GM12873 (cell line): ENCODE measurements around the gene CDKAL1.

ENCODE experiments used
- CTCF ChIP-seq: IDR thresholded peaks from 2 replicates; pipeline ENCODE4 v1.5.1; 2012; ENCODE audit warnings: low read depth, mild to moderate bottlenecking, moderate library complexity, low read length, control low read depth; ENCODE audit not compliant: insufficient read depth; ENCODE audit errors: missing control alignments

CDKAL1 gene

GRCh38 chr6:21084656-21085055 lies 550.4 kb downstream of the CDKAL1 start:
- no peak for TF ChIP-seq CTCF

- no peak for TF ChIP-seq CTCF
Observed at GRCh38 chr6:21085211-21085610, 551.0 kb downstream of the CDKAL1 start.

- TF ChIP-seq CTCF, result no peak
Observed at GRCh38 chr6:21085643-21086042, 551.4 kb downstream of the CDKAL1 start.

GRCh38 chr6:21087188-21087587 lies 552.9 kb downstream of the CDKAL1 start:
- TF ChIP-seq CTCF, result no peak

- TF ChIP-seq CTCF, result no peak
Observed at GRCh38 chr6:21091411-21091810, 557.2 kb downstream of the CDKAL1 start.

- no peak for TF ChIP-seq CTCF
Observed at GRCh38 chr6:21095462-21095861, 561.2 kb downstream of the CDKAL1 start.

- no peak for TF ChIP-seq CTCF
Observed at GRCh38 chr6:21098134-21098533, 563.9 kb downstream of the CDKAL1 start.
